ENCODE measurements around the gene ACSL3.

ACSL3 gene

DNA sequence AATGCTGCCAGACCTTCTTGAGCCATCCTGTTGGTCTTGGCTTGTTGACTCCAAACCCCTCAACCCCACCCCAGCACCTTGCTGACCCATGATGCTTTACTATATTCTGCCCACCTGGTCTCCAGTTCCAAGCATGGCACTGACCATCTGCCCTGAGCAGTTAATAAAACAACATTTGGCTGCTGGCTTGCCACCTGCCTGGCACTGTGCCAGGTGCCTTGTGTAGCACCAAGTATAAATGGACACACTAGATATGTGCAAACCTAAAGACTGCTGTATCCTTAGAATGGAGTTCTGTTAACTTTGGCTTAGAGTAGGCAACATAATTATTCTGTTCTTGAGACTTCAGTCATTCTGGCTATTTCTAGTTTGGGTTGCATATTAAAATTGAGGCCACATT, 91.4 kb downstream of the ACSL3 start:
- no peak for DNase-seq
- H3K27me3 ChIP-seq: no peaks in the 10 kb centered on the region
- no peak overlapping the region for H3K27ac ChIP-seq
- H3K4me3 ChIP-seq: no peak overlapping the region
- H3K4me1 ChIP-seq: no peaks in the 10 kb centered on the region
- no peaks in the 10 kb centered on the region for H3K9me3 ChIP-seq
- no peaks in the 10 kb centered on the region for H3K36me3 ChIP-seq
- TF ChIP-seq, protein P1, sequence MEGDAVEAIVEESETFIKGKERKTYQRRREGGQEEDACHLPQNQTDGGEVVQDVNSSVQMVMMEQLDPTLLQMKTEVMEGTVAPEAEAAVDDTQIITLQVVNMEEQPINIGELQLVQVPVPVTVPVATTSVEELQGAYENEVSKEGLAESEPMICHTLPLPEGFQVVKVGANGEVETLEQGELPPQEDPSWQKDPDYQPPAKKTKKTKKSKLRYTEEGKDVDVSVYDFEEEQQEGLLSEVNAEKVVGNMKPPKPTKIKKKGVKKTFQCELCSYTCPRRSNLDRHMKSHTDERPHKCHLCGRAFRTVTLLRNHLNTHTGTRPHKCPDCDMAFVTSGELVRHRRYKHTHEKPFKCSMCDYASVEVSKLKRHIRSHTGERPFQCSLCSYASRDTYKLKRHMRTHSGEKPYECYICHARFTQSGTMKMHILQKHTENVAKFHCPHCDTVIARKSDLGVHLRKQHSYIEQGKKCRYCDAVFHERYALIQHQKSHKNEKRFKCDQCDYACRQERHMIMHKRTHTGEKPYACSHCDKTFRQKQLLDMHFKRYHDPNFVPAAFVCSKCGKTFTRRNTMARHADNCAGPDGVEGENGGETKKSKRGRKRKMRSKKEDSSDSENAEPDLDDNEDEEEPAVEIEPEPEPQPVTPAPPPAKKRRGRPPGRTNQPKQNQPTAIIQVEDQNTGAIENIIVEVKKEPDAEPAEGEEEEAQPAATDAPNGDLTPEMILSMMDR (IDR thresholded peaks at IDR 0.05): no peak
- intact Hi-C loops (cut with DNase I; ENCODE audit: low total_unique reads): no loop called here

DNA sequence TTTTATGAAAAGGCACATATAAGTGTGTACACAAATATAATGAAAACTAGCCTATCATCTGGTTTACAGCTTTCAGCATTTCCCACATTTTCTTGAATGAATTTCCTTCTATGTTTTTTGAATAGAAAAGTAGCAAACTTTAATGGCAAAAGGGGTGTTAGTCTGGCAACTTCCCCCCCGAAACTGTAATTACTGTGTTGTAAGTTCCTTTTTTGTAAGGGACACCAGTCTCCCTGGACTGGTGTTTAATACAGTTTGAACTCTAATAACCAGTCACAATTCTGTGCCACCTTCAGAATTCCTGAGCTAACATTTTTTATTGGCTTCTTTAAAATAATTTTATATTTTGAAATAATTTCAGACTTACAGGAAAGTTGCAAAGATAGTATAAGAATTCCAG, 94.2 kb downstream of the ACSL3 start:
- H3K27ac ChIP-seq: no peak overlapping the region

DNA sequence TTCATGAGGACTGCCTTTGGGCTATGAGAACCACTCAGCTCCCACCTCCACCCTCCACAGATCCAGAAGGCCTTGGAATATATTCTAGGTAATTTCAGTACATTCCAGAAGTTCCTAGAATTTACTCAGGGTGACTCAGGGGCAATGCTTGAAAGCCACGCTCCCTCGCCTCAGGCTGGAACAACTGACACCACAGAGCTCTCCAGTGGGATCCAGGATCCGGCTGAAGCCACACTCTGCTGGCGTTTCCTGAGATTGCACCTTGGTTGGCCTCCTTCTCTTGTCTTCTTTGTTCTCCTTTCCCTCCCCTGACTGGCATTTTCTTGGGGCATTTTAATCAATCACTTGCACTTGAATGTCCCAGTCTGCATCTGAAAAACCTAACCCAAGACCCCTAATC, 98.5 kb downstream of the ACSL3 start:
- no peak overlapping the region for H3K27ac ChIP-seq
- TF ChIP-seq, protein P1 (IDR thresholded peaks at IDR 0.05): no peak
- DNase-seq: no peak
- H3K27me3 ChIP-seq: no peaks in the 10 kb centered on the region
- no peaks in the 10 kb centered on the region for H3K4me1 ChIP-seq
- intact Hi-C loops (cut with DNase I; ENCODE audit: low total_unique reads): no loop called here
- no peaks in the 10 kb centered on the region for H3K36me3 ChIP-seq
- no peak overlapping the region for H3K4me3 ChIP-seq
- no peaks in the 10 kb centered on the region for H3K9me3 ChIP-seq

More for the DNA sequence above, 94.2 kb downstream of the ACSL3 start:
- no peaks in the 10 kb centered on the region for H3K27me3 ChIP-seq
- no peak for DNase-seq
- TF ChIP-seq, protein P1 (IDR thresholded peaks at IDR 0.05): no peak
- H3K4me3 ChIP-seq: no peak overlapping the region
- intact Hi-C loops (cut with DNase I; ENCODE audit: low total_unique reads): no loop called here
- H3K36me3 ChIP-seq: no peaks in the 10 kb centered on the region
- H3K4me1 ChIP-seq: no peaks in the 10 kb centered on the region
- H3K9me3 ChIP-seq: no peaks in the 10 kb centered on the region

DNA sequence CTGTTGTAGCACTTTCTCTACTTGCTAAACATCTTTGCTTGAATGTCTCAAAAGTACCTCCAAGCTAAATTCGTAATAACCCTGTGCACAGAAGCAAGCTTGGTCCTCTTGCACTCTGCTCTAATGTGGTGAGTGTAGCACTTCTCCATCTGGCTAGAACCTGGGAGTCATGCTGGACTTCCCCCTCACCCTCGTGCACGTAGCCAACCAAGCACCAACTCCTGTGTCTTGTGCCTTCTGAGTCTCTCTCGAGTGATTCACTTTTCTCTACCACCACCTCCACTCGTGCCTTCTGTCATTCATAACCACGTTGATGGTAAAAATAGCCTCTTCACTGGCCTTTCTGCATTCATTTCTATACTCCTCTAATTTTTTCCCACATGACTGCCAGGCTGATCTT, 99.3 kb downstream of the ACSL3 start:
- H3K27me3 ChIP-seq: no peaks in the 10 kb centered on the region
- TF ChIP-seq, protein P1 (IDR thresholded peaks at IDR 0.05): no peak
- no peaks in the 10 kb centered on the region for H3K9me3 ChIP-seq
- H3K4me3 ChIP-seq: no peak overlapping the region
- no peak for DNase-seq
- no peaks in the 10 kb centered on the region for H3K4me1 ChIP-seq
- intact Hi-C loops (cut with DNase I; ENCODE audit: low total_unique reads): no loop called here
- no peaks in the 10 kb centered on the region for H3K36me3 ChIP-seq
- no peak overlapping the region for H3K27ac ChIP-seq

DNA sequence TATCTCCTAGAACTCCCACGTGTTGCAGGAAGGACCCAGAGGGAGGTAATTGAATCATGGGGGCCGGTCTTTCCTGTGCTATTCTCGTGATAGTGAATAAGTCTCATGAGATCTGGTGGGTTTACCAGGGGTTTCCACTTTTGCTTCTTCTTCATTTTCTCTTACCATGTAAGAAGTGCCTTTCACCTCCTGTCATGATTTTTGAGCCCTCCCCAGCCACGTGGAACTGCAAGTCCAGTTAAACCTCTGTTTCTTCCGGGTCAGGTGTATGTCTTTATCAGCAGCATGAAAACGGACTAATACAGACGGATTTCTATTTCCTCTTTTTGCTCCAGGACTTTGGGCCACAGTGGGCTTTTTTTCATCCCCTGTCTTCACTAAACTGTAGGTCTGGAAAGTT, 102.8 kb downstream of the ACSL3 start:
- no peak overlapping the region for H3K27ac ChIP-seq
- TF ChIP-seq, protein P1 (IDR thresholded peaks at IDR 0.05): no peak
- DNase-seq: no peak

DNA sequence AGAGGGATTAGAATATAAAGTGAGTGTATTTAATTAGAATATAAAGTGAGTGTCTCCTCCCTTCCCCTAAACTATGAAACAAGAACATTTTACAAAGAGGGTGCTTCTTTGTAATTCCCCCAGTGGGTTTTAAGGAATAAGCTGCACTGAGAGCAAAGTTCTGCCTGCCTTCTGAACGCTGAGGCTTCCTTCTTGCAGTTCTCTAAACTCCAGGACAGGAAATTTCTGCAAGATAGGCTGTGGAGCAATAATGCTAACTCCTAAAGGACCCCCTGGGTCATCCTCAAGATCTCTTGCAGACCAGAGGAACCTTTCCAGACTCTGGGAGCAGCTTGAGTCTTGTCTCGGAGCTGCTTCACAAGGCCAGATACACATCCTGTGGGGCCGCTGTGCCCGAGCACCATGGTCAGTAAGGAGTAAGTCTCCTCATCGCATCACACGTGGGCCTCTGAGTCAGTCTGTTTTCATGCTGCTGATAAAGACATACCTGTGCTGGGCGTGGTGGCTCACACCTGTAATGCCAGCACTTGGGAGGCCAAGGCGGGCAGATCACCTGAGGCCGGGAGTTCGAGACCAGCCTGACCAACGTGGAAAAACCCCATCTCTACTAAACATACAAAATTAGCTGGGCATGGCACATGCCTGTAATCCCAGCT, 103.7 kb downstream of the ACSL3 start:
- DNase-seq: no peak
- H3K4me3 ChIP-seq: no peak overlapping the region
- H3K27me3 ChIP-seq: no peaks in the 10 kb centered on the region
- H3K36me3 ChIP-seq: no peaks in the 10 kb centered on the region
- H3K27ac ChIP-seq: no peak overlapping the region
- TF ChIP-seq, protein P1 (IDR thresholded peaks at IDR 0.05): no peak
- H3K4me1 ChIP-seq: no peaks in the 10 kb centered on the region
- H3K9me3 ChIP-seq: no peaks in the 10 kb centered on the region
- intact Hi-C loops (cut with DNase I; ENCODE audit: low total_unique reads): no loop called here

More for the DNA sequence above, 102.8 kb downstream of the ACSL3 start:
- Histone ChIP-seq H3K4me3 (no peak overlapping the region), H3K27me3 (no peaks in the 10 kb centered on the region), H3K36me3 (no peaks in the 10 kb centered on the region), H3K4me1 (no peaks in the 10 kb centered on the region), H3K9me3 (no peaks in the 10 kb centered on the region)
- intact Hi-C loops (cut with DNase I; ENCODE audit: low total_unique reads): no loop called here
